HEK293T (cell line): ENCODE data around the gene MYO15B.

Source experiments
- BHLHE40 ChIP-seq: fragments of 450-650 bp; IDR thresholded peaks from 2 replicates; pipeline ENCODE4 v1.6.1; 2016; ENCODE audit warnings: mild to moderate bottlenecking, moderate library complexity, borderline replicate concordance
- CTBP1 ChIP-seq: fragments of 450-650 bp; IDR thresholded peaks from 2 replicates; pipeline ENCODE4 v1.6.1; 2016; ENCODE audit warnings: borderline replicate concordance
- ELF4 ChIP-seq: fragments of 450-650 bp; IDR thresholded peaks from 2 replicates; pipeline ENCODE4 v1.6.1; 2017; ENCODE audit warnings: antibody characterized with exemption
- FOXA1 ChIP-seq: fragments of 450-650 bp; IDR thresholded peaks from 2 replicates; pipeline ENCODE4 v1.6.1; 2016; ENCODE audit warnings: mild to moderate bottlenecking
- FOXK2 ChIP-seq: fragments of 450-650 bp; IDR thresholded peaks from 2 replicates; pipeline ENCODE4 v1.6.1; 2016; ENCODE audit warnings: mild to moderate bottlenecking
- FOXM1 ChIP-seq: fragments of 450-650 bp; IDR thresholded peaks from 2 replicates; pipeline ENCODE4 v1.6.1; 2017; ENCODE audit warnings: mild to moderate bottlenecking, borderline replicate concordance
- HDGF ChIP-seq: fragments of 450-650 bp; IDR thresholded peaks from 2 replicates; pipeline ENCODE4 v1.6.1; 2017; ENCODE audit warnings: antibody characterized with exemption, borderline replicate concordance
- NFRKB ChIP-seq: fragments of 450-650 bp; IDR thresholded peaks from 2 replicates; pipeline ENCODE4 v1.6.1; 2016; ENCODE audit warnings: mild to moderate bottlenecking, moderate library complexity
- SP1 ChIP-seq: fragments of 450-650 bp; IDR thresholded peaks from 2 replicates; pipeline ENCODE4 v1.6.1; 2017
- SUZ12 ChIP-seq: fragments of 450-650 bp; IDR thresholded peaks from 2 replicates; pipeline ENCODE4 v1.6.1; 2016; ENCODE audit warnings: mild to moderate bottlenecking
- TARDBP ChIP-seq: fragments of 450-650 bp; IDR thresholded peaks from 2 replicates; pipeline ENCODE4 v1.6.1; 2016
- ZNF384 ChIP-seq: fragments of 450-650 bp; IDR thresholded peaks from 2 replicates; pipeline ENCODE4 v1.6.1; 2016

- no peak for TF ChIP-seq ELF4
- TF ChIP-seq NFRKB = no peak
- TF ChIP-seq CTBP1 = no peak
- no peak for TF ChIP-seq FOXM1
- TF ChIP-seq FOXK2 = no peak
- TF ChIP-seq SP1 = no peak
- TF ChIP-seq TARDBP = no peak
- TF ChIP-seq HDGF = no peak
- TF ChIP-seq SUZ12 = no peak
- no peak for TF ChIP-seq BHLHE40
- no peak for TF ChIP-seq ZNF384
- TF ChIP-seq FOXA1 = no peak
These were observed 40.5 kb upstream of the MYO15B start for GRCh38 chr17:75547091-75547490.
